Effector CD8-positive, alpha-beta T cell (primary cell): ENCODE results near the gene PRR12.

Experiments used
- DNase-seq: peaks from one replicate; lab custom pipeline; 2025; lab: John Stamatoyannopoulos, UW

The PRR12 gene

DNA sequence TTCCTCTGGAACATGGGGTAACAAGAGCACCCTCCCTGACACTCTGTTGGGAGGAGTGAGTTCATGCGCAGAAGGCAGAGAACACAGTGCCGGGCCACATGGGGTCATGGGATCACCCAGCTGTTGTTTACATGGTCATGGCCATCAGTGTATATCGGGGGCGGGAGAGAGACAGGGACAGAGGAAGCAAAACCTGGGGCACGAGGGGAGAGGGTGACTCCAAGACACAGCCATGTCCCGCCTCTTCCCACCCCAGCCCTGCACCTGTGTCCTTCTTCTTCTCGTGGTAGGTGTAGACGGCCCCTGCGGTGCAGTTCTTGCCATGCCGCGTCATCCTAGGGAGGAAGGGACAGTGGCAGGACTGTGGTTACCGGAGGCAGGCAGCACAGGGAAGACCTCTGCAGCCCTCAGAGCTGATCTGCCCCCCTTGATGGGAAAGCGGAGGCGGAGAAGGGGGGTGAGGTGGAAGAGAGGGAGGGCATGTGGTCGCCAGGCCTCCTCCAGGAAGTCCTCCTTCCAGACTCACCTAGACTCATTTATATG lies 30.6 kb upstream of the PRR12 start:
- no peak for DNase-seq

DNA sequence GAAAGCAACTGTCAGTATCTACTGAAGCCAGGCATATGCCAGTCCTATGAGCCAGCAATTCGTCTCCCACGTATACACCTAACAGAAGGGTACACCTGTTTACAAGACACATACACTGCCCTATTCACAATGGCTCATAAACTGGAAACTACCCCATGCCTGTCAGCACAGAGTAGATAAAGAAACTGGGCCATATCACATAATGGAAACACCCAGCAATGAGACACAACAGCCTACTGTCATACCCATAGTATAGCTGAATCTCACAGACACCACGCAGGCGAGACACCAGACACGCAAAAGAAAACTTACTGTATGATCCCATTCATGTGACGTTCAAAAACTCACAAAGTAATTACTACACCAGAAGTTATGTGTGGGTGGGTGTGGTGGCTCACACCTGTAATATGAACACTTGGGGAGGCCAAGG lies 26.4 kb upstream of the PRR12 start:
- DNase-seq: no peak

DNA sequence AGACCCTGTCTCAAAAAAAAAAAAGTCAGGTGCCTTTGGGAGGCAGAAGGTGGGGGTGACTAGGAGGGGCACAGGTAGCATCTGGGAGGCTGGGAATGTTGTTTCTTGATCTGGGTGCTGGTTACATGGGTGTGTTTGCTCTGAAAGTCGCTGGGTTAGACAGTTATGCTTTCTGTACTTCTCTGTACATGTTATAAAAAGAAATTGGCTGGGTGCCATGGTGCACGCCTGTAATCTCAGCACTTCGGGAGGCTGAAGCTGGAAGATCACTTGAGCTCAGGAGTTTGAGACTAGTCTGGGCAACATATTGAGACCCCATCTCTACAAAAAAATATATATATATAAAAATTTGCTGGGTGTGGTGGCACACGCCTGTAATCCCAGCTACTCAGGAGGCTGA lies 25.7 kb upstream of the PRR12 start:
- peak; percentile 15 for DNase-seq

DNA sequence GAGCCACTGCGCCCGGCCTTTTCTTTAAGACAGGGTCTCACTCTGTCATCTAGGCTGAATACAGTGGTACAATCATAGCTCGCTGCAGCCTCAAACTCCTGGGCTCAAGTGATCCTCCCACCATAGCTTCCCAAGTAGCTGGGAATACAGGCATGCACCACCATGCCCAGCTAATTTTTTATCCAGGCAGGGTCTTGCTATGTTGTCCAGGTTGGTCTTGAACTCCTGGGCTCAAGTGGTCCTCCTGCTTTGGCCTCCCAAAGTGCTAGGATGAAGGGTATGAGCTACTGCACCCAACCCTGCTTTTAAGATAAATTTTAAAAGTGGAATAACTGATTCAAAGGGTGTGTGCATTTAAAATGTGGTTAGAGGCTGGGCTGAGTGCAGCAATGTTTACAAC lies 24.7 kb upstream of the PRR12 start:
- no peak for DNase-seq

DNA sequence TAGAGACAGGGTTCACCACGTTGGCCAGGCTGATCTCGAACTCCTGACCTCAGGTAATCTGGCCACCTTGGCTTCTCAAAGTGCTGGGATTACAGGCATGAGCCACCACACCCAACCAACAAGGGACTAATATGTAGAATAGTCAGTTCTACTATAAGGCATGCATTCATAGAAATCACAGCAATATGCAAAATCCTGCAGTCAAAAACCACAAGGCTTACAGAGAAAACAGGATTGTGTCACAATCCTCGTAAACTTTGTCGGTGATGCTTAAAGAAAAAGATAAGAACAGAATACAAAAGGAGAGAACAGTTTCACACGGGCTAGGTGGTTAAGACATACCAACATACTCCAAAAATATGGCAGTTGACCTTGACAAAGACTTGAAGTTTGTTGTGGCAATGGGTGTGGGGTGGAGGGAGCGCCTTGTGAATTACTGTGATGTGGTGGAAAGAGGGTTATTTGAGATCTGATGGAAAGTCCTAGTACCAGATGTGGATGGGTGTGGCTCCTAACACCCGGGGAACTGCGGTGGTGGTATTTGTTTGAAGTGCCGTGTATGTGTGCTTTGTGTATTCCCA lies 23.0 kb upstream of the PRR12 start:
- peak; percentile 59 for DNase-seq

DNA sequence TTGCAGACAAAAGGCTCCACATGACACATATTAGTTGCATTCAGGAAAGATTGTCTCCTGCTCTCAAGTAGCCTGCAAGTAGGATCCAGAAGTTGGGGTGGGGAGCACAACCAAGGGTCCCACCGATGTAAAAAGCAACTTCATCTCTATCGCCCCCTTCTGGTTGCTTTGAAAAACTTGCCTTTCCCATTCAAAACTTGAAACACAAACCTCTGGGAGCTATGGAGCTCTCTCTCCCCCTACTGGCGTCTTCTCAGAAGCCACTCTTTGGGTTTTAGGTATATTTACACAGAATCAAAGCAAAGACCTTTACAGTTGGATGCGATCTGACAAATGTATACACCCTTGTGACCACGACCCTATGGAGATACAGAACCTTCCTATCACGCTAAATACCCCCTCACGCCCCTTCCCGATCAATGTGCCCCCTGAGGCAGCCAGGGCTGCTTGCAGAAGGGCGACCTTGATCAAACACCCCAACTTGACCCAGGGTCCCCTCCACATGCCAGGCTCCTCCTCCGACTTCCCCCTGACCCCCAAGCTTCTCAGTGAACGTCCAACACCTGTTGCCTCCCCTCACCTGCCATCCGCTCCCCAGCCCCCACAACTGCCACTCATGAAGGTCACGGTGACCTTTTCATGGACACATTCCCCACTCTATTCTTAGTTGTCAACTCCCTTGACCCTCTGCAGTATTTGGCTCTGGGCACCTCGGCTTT lies 20.7 kb upstream of the PRR12 start:
- DNase-seq: peak; percentile 56

DNA sequence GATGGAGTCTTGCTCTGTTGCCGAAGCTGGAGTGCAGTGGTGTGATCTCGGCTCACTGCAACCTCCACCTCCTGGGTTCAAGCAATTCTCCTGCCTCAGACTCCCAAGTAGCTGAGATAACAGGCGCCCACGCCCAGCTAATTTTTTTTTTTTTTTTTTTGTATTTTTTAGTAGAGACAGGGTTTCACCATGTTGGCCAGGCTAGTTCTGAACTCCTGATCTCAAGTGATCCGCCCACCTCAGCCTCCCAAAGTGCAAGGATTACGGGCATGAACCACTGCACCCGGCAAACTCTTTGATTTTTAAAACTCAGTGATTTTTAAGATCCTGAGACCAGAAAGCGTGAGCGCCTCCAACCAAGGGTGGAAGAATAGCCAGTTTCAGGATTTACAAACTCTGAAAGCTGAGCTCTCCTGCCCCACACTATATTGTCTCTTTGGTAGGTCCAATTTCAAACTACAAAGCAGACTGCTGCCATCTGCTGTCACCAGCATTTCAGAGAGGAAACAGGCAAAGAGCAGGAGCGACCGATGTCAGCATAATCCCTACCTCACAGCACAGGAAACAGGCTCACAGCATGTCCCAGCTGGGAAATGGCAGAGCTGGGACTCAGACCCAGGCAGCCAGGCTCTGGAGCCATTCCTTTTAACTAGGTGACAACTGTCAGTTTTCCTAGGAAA lies 19.8 kb upstream of the PRR12 start:
- DNase-seq: no peak

DNA sequence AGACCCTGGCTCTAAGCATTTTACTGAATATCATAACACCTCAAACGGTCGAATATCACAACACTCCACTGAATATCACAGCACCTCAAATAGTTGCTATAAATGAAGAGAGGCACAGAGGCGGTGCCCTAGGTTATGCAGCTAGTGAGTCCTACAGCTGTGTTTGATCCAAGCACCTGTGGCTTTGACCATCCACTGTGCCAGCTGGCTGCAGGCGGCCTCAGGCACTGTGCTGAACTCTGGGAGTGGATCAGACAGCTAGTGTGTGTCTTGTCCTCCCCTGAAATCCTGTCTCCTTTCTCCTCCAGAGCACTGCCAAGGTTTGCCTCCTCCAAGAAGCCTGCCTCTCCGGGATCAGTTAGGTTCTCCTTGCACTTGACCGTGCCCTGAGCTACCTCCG lies 18.0 kb upstream of the PRR12 start:
- no peak for DNase-seq

DNA sequence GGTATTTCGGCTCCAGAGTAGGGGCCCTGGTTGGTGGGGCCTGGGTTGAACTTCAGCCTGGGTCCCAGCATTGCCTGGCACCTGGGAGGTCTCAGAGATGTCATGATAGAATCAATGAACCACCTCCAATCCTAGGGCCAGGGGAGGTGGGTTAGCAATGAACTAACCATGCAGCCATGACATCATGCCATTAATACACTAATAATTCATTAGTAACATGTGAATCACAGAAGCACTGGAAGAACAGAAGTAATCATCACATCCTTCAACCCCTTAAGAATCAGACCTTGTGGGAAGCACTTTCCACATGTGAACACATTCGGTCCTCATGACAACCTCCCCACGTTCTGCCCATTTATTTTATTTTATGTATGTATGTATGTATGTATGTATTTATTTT lies 17.6 kb upstream of the PRR12 start:
- DNase-seq: no peak

DNA sequence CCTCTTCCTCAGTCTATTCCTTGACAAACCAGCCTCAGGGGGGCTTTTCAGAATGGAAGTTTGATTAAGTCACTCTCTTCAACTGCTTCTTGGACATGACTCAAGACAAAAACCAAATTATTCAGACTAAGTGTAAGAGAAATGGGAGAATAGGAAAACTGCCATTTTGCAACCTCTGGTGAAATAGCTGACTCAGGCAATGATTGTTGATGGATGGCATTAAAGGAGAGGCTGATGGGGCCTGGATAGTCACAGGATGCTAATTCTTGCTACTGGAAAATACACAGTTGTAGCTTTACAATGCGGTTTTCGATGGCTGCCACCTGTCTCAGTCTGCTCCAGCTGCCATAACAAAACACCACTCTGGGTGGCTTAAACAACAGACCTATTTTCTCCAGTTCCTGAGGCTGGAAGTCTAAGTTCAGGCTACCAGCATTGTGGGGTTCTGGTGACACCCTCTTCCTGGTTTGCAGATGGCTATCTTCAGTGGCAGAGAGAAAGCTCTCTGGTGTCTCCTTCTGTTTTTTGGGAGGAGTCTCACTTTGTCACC lies 16.7 kb upstream of the PRR12 start:
- DNase-seq: no peak

DNA sequence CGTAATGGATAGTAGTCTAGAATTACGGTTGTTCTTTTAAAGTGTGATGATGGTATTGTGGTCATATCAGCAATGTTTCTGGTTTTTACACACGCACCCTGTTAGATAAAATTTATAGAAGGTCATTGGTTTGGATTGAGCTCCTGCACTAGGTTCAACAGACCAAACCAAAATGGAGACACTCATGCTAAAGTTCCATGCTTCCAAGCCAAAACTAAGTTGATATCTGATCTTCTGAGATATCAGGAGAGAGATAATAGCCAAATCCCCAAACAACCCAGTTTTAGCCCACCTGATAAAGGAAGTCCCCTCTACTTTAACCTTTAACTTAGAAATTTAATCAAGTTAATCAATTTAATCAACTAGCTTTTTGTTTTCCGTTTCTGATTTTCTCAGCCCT lies 11.8 kb upstream of the PRR12 start:
- no peak for DNase-seq

DNA sequence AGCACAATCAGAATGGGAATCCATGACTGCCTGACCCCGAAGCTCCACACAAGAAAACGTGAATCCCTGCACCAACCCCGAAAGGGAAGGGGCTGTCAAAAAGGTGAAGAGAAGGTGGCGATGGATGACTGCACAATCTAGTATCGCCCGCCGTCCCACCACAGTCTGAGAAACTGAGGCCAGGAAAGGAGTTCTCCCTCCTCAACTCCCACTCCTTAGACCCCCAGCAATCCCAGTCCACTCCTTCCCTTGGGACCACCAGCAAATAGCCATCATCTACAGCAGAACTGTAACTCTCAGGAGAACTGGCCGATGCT lies 11.1 kb upstream of the PRR12 start:
- no peak for DNase-seq

DNA sequence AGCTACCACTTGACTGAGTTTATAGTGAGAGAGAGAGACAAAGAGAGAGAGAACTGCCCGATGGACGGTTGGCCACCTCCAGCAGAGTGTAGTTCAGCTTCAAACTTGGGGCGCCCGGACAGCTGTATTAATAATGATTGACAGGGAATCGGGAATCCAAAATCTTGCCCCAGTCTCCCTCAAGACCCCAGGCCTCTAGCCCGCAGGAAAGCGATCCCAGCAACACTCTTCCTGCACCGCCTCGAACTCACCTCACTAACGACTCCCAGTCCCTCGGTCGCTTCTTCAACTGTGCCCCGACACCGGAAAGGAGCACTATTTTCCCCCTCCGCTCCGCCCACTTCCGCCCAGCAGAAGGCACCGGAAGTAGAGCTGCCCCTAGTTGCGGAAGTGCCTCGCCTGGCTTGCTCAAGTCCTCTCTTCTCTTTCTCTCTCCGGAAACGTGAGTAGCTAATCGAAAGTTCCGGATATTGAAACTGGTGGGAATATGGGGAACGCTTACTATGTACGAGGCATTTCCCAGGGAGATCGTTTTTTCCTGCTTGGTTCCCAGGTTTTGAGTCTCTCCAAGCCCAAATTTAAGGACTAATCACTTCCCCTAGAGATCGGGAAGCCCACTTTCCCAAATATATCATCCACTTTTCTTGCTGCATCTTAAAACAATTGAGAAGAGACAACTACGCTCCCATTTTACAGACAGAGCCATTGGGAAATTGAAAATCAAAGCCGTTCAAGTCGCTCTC lies 10.5 kb upstream of the PRR12 start, which contains the start of gene NOSIP:
NOSIP (minus strand) TSS at position 293 of the 743 bp plus-strand sequence. CDS start 19,865 bp downstream, outside the sequence.
- DNase-seq: peak; percentile 91

DNA sequence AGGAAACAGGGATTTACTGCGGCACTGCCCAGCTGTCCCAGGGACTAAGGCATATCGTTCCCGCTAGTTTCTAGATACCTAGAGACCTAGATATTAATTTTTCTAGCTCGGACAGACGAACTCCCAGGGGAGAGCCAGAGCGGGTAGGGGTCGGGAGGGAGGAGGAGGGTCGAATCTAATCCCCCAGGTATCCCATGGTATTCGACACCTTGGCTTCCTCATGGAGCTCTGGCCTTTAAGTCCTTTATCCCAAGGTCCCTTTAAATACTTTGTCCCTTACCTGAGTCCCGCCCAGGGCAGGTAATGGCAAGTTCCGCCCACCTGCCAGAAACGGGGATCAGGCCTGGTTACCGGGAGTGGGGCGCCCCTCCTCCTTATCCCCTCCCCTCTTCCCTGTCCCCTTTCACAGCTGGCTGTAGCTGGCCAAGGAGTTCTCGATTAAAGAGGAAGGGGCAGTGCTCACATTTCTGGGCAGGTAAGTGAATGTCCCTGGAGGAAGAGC lies 9.9 kb upstream of the PRR12 start, which contains the start of gene PRRG2:
PRRG2 (plus strand) TSS at position 310 of the 502 bp plus-strand sequence. CDS start 1,904 bp downstream, outside the sequence.
- DNase-seq: no peak

DNA sequence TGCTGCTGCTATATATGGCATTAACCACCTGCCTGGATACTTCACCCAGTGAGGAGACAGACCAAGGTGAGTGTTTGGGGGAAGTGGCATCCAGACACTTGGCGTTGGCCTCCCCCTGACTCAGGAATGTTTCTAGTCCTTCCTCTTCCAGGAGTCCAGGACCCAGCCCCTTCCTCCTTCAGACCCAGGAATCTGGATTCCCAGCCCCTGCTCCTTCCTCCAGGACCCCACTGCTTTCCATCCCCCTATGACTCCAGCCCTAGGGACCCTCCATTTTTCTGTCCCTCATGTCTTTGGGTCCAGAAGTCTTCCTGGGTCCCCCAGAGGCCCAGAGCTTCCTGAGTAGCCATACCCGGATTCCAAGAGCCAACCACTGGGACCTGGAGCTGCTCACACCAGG lies 7.7 kb upstream of the PRR12 start:
- no peak for DNase-seq

DNA sequence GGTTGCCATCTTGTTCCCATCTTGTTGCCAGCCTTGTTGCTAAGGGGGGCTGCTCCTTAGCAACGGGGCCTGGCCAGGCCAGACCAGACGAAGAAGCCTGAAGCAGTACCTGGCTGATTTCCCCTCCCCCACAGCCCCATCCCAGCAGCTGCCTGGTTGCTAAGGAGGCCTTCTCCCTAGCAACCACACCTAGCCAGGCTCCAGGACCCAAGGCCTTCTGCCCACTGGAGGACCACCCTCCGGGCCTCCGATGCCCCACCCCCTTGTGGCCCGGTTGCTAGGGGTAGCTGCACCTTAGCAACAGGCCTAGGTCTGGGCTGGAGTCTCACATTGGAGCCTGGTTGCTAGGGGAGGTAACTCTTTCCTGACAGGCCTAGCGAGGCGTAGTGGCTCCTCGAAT lies 6.0 kb upstream of the PRR12 start:
- no peak for DNase-seq

DNA sequence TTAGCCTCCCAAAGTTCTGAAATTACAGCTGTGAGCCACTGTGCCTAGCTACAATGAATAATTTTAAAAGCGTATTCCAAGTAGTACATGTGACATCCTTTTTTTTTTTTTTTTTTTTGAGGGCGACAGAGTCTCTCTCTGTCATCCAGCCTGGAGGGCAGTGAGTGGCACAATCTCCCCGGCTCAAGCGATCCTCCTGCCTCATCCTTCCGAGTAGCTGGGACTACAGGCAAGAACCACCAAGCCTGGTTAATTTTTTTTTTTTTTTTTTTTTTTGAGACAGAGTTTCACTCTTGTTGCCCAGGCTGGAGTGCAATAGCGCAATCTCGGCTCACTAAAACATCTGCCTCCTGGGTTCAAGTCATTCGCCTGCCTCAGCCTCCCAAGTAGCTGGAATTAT lies 3.8 kb upstream of the PRR12 start:
- no peak for DNase-seq

DNA sequence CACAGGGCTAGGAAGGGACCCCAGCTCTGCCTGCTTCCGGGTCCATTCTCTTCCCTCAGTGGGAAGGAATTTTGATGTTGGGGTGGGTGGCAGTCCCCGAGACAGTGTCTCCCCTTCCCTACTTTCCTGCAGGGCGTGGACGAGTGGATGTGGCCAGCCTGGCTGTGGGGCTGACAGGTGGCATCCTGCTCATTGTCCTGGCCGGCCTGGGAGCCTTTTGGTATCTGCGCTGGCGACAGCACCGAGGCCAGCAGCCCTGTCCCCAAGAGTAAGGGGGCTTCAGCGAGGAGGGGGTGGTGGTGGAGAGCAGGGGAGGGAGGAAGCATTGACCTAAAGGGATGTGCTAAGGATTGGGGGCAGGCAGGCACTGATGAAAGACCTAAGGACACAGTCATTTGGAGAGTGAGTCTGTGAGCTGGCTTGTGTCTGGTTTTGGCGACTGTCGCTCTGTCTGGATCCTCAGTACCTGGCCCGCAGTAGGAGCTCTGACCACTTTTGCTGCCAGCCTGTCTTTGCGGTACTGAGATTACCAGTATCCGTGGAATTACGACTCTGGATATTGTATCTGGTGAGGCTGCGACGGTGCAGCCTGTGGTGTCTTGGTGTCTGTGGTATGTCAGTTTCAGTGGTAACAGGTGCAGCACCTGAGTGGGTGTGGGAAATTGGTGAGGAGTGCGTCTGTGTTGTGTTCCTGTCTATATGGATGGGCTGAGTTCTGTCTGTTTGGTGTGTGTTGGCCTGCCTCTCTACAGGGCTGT lies 2.4 kb upstream of the PRR12 start:
- no peak for DNase-seq

DNA sequence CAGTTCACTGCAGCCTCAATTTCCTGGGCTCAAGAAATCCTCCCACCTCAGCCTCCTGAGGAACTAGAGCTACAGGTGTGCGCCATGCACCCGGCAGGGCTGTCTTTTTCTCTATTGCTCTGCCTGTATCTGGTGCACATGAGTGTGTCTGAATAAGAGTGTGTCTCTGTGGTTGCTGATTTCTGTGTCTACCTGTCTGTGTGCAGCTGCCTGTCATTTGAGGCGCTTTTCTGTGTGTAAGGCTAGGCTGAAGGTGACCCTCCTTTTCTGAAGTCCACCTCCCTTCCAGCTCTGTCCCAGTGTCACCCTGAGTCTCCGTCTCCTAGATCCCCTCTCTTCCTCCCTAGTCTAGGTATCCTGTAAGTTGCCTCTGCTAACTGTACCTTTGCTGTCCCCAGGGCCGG lies 1.5 kb upstream of the PRR12 start:
- no peak for DNase-seq

DNA sequence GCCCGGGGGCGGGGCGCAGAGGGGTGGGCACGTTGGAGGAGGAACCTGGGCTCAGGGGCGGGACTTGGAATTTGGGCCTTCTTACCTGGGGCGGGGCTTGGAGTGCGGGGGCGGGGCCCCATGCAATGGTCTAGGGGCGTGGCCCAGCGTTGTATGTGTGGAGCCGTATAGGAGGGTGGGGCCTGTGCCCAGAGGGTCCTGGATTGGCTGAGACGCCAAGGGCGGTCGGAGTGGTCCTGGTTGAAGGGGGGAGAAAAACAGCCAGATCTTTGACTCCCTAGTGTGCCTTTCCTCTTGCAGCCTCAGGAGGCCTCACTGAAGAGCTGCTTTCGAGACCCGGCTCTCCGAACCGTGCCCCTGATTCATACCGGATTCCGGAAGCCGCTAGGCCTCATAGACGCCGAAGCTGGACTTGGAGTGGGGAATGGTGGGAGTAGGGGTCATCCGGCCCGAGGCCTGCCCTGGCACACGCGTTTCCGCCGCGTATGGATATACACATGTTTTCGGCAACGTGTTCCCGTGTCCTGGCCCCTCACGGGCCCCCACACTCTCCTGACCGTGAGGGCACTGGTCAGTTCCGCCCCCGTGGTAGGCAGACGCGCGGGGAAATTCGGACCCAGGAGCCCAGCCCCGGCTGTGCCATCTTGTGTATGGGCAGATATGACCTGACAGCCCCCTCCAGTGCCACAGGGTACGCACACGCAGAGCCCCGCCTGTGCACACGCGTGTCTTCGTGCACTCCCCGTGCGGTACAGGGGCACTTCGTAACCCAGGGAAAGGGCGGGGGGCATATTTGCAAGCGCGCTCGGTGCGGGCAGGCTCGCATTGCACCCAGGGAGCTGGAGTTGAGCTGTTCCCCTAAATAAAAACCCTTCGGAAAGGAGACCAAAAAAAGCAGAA lies 661 bp upstream of the PRR12 start:
- peak; percentile 97 for DNase-seq
